ENCODE measurements around the gene NFAT5.

NFAT5 gene

DNA sequence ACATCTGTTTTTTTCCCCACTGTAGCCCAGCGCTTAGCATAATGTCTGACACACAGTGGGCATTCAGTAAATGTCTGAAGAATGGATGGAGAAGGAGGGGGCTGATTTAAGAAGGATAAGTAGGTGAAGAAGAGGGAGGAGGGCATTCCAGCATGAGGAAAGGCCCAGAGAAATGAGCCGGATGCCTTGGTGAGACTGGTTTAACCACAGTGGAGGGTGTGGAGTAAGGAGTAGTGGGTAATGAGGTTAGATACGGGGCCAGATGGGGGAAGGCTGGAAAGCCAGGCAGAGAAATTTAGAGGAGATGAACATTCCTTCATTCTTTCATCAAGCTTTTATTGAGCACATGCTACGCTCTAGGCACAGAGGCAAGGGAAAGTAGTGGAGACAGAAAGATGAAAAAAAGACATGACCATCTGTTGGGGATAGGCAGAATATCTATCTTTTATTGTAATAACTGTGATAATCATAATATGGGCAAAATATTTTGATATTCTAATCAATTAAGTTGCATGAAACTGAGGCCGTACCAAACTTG lies 43.7 kb upstream of the NFAT5 start:
- Histone ChIP-seq H3K79me1 (ENCODE audit: low read depth, low read length) (no peaks in the 10 kb centered on the region), H2BK120ac (ENCODE audit: low read depth, low read length) (no peak overlapping the region), H3K36me3 (replicated peaks in 1 of 2; ENCODE audit: control insufficient read depth in 2 of 2, insufficient read depth in 2 of 2, low read length in 2 of 2) (no peaks in the 10 kb centered on the region), H2BK5ac (ENCODE audit: low read length) (no peak overlapping the region), H3K18ac (ENCODE audit: low read length) (peak overlapping the region; percentile 3), H3K14ac (ENCODE audit: low read length) (no peak overlapping the region), H2BK12ac (ENCODE audit: low read length) (no peak overlapping the region), H4K91ac (ENCODE audit: low read depth, low read length, poor library complexity) (no peak overlapping the region), H3K4me2 (ENCODE audit: insufficient read depth, low read length, poor library complexity, severe bottlenecking) (no peak overlapping the region), H3K4me1 (ENCODE audit: control insufficient read depth in 2 of 2, insufficient read depth in 1 of 2, low read depth in 1 of 2, low read length in 2 of 2) (peaks cover 0 to 4% of the 10 kb centered on the region in 2 donors), H3K27ac (replicated peaks; ENCODE audit: low read length) (no peak overlapping the region), H3K4ac (ENCODE audit: low read length) (no peak overlapping the region), H3K27me3 (ENCODE audit: control insufficient read depth in 3 of 3, insufficient read depth in 3 of 3, low read depth in 1 of 3, low read length in 3 of 3) (no peaks in the 10 kb centered on the region), H2AFZ (ENCODE audit: low read length) (peak overlapping the region; percentile 82), H3K9ac (ENCODE audit: low read depth, low read length, poor library complexity) (no peak overlapping the region), H3K9me3 (replicated peaks in 1 of 2; ENCODE audit: control insufficient read depth in 2 of 2, insufficient read depth in 1 of 2, low read depth in 1 of 2, low read length in 2 of 2) (no peaks in the 10 kb centered on the region), H2BK15ac (ENCODE audit: low read length) (no peak overlapping the region), H3K4me3 (ENCODE audit: low read length in 2 of 2) (peak overlapping the region in 1 of 2 donors; percentile 23), H3K23ac (ENCODE audit: low read depth, low read length, poor library complexity) (no peak overlapping the region), H2AK5ac (ENCODE audit: low read depth, low read length) (no peak overlapping the region), H4K8ac (ENCODE audit: low read depth, low read length) (no peak overlapping the region)
- WGBS, 2 donors (ENCODE audit: extremely low coverage in 2 of 2, insufficient read length in 2 of 2, insufficient replicate concordance in 1 of 2) = no CpG with 5 or more reads among the region's 5 CpGs
- no peak for DNase-seq (ENCODE audit: low spot score)

DNA sequence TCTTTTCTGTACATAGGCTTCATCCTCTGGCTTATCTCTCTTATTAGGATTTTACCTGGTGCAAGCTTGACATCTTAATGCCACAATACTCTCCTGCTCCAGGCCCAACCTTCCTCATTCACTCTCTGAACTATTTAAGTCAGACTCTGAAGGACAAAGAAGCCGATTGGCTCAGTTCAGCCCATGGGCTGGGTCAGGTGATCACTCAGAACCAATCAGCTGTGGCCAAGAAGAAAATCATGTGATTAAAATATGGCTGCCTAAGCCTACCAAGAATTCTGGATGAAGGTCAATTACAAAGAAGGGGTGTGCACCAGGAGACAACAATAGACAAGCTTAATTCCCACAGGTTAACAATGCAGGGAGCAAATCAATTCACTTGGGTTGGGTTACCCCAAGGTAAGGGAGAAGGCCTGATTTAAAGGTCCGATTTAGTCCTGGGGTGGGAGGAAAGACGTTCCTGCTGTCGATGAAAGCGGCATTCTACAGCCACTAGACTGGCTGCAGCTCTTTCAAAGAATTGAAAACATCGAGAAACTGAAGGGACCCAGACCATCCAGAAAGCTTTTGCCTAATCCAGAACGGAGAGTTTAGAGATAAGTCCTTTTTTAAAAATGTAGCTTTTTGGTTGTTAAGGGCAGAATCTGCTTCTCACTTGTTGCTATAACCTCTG lies 42.9 kb upstream of the NFAT5 start:
- Histone ChIP-seq H2BK15ac (ENCODE audit: low read length) (no peak overlapping the region), H3K4ac (ENCODE audit: low read length) (no peak overlapping the region), H3K23ac (ENCODE audit: low read depth, low read length, poor library complexity) (no peak overlapping the region), H3K4me1 (ENCODE audit: control insufficient read depth in 2 of 2, insufficient read depth in 1 of 2, low read depth in 1 of 2, low read length in 2 of 2) (peaks cover 0 to 4% of the 10 kb centered on the region in 2 donors), H4K91ac (ENCODE audit: low read depth, low read length, poor library complexity) (no peak overlapping the region), H3K4me2 (ENCODE audit: insufficient read depth, low read length, poor library complexity, severe bottlenecking) (no peak overlapping the region), H2BK5ac (ENCODE audit: low read length) (no peak overlapping the region), H2BK12ac (ENCODE audit: low read length) (no peak overlapping the region), H3K14ac (ENCODE audit: low read length) (no peak overlapping the region), H2BK120ac (ENCODE audit: low read depth, low read length) (no peak overlapping the region), H3K18ac (ENCODE audit: low read length) (no peak overlapping the region), H3K27me3 (ENCODE audit: control insufficient read depth in 3 of 3, insufficient read depth in 3 of 3, low read depth in 1 of 3, low read length in 3 of 3) (no peaks in the 10 kb centered on the region), H3K27ac (replicated peaks; ENCODE audit: low read length) (no peak overlapping the region), H3K79me1 (ENCODE audit: low read depth, low read length) (no peaks in the 10 kb centered on the region), H3K9me3 (replicated peaks in 1 of 2; ENCODE audit: control insufficient read depth in 2 of 2, insufficient read depth in 1 of 2, low read depth in 1 of 2, low read length in 2 of 2) (no peaks in the 10 kb centered on the region), H3K36me3 (replicated peaks in 1 of 2; ENCODE audit: control insufficient read depth in 2 of 2, insufficient read depth in 2 of 2, low read length in 2 of 2) (no peaks in the 10 kb centered on the region), H4K8ac (ENCODE audit: low read depth, low read length) (no peak overlapping the region), H3K9ac (ENCODE audit: low read depth, low read length, poor library complexity) (no peak overlapping the region), H2AFZ (ENCODE audit: low read length) (peak overlapping the region; percentile 82), H3K4me3 (ENCODE audit: low read length in 2 of 2) (peak overlapping the region in 1 of 2 donors; percentile 23), H2AK5ac (ENCODE audit: low read depth, low read length) (no peak overlapping the region)
- no CpG with 5 or more reads among the region's 7 CpGs for WGBS, 2 donors (ENCODE audit: extremely low coverage in 2 of 2, insufficient read length in 2 of 2, insufficient replicate concordance in 1 of 2)
- no peak for DNase-seq (ENCODE audit: low spot score)

DNA sequence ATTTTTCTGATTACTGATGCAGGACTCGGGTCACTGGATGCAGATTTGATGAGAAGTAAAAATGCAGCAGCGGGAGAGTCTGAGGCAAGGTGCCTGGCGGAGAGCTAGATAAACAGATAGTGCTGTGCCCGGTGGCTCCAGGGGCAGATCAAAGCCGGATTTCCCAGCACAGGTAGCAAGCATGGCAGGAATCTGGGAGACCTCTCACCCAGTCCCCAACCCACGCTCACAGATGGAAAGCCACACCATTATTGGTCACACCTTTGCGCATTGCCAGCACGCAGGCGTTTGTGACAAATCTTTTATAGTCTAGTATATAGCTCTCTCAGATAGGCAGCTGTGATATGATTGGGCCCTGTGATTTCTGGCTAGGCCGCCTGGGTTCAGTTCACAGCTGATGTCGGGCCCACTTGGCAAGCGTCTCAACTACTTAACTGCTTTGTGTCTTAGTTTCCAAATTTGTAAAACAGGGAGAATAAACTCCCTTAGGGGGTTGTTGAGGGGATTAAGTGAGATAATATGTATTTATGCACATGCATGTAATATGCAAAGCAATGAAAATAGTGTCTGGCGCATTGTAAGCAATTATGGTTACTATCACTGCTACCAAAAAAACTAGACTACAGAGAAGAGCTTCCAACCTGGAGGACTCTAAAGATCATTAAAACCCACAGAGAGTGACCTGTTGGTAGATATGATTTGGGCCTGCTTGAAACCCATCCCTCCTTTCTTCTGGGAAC lies 42.0 kb upstream of the NFAT5 start:
- DNase-seq (ENCODE audit: low spot score) = no peak
- no peak overlapping the region for H4K8ac ChIP-seq (ENCODE audit: low read depth, low read length)
- no CpG with 5 or more reads among the region's 13 CpGs for WGBS, 2 donors (ENCODE audit: extremely low coverage in 2 of 2, insufficient read length in 2 of 2, insufficient replicate concordance in 1 of 2)
- no peak overlapping the region for H3K27ac ChIP-seq (replicated peaks; ENCODE audit: low read length)
- H3K14ac ChIP-seq (ENCODE audit: low read length) = no peak overlapping the region
- H2BK12ac ChIP-seq (ENCODE audit: low read length) = no peak overlapping the region
- H2BK5ac ChIP-seq (ENCODE audit: low read length) = no peak overlapping the region
- H3K4ac ChIP-seq (ENCODE audit: low read length) = no peak overlapping the region
- H2BK120ac ChIP-seq (ENCODE audit: low read depth, low read length) = no peak overlapping the region
- no peak overlapping the region for H3K4me2 ChIP-seq (ENCODE audit: insufficient read depth, low read length, poor library complexity, severe bottlenecking)
- no peak overlapping the region for H4K91ac ChIP-seq (ENCODE audit: low read depth, low read length, poor library complexity)
- no peak overlapping the region for H3K4me3 ChIP-seq (ENCODE audit: low read length in 2 of 2)
- no peak overlapping the region for H3K9ac ChIP-seq (ENCODE audit: low read depth, low read length, poor library complexity)
- H2BK15ac ChIP-seq (ENCODE audit: low read length) = no peak overlapping the region
- peak overlapping the region; percentile 30 for H2AK5ac ChIP-seq (ENCODE audit: low read depth, low read length)
- H3K4me1 ChIP-seq (ENCODE audit: control insufficient read depth in 2 of 2, insufficient read depth in 1 of 2, low read depth in 1 of 2, low read length in 2 of 2) = peaks cover 0 to 4% of the 10 kb centered on the region in 2 donors
- no peaks in the 10 kb centered on the region for H3K36me3 ChIP-seq (replicated peaks in 1 of 2; ENCODE audit: control insufficient read depth in 2 of 2, insufficient read depth in 2 of 2, low read length in 2 of 2)
- no peaks in the 10 kb centered on the region for H3K9me3 ChIP-seq (replicated peaks in 1 of 2; ENCODE audit: control insufficient read depth in 2 of 2, insufficient read depth in 1 of 2, low read depth in 1 of 2, low read length in 2 of 2)
- no peak overlapping the region for H3K23ac ChIP-seq (ENCODE audit: low read depth, low read length, poor library complexity)
- H3K79me1 ChIP-seq (ENCODE audit: low read depth, low read length) = no peaks in the 10 kb centered on the region
- H3K27me3 ChIP-seq (ENCODE audit: control insufficient read depth in 3 of 3, insufficient read depth in 3 of 3, low read depth in 1 of 3, low read length in 3 of 3) = no peaks in the 10 kb centered on the region
- H3K18ac ChIP-seq (ENCODE audit: low read length) = no peak overlapping the region
- H2AFZ ChIP-seq (ENCODE audit: low read length) = peak overlapping the region; percentile 82
